Measurements from ENCODE around the gene SYNDIG1.
A peak's percentile ranks its signal among the peaks of the same experiment; 100 is the strongest.

Gene SYNDIG1

DNA sequence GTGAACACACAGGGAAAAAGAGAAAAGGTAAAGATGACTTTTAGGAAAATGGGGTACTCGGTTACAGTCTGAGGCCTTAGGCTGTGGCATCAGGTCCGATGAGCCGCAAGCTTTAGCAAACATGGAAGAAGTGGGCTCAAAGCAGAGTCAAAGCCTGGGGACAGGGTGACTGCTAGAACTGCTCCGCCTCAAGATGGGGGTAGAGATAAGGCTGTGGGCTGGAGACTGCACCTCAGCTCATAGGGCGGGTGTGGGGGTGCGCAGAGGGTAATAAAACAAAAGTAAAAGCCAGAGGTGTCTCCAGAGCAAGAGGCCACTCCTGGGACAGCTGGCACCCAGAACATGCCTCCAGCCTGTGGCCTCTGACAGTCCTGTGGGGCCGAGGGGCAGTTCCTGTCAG lies 21.3 kb upstream of the SYNDIG1 start:
- no peak for DNase-seq (ENCODE audit: low spot score)

DNA sequence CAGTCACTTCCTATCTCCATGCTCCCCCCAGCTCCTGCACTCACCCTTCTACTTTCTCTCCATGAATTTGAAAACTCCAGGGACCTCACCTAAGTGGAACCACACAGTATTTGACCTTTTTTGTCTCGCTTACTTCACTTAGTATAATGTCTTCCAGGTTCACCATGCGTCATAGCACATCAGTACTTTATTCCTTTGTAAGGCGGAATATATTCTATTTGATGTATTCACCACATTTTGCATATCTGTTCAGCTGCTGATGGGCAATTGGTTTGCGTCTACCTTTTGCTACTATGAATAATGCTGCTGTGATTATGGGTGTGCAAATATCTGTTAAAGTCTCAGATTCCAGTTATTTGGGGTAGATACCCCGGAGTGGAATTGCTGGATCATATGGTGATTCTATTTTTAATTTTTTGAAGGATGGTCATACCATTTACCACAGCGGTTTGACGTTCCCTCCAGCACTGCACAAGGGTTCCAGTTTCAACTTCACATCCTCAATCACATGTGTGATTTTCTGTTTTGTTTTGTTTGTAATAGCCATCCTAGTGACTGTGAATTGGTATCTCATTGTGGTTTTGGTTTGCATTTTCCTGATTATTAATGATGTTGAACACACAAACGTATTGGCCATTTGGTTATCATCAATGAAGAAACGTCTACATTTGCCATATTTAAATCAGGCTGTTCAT lies 20.3 kb upstream of the SYNDIG1 start:
- no peak for DNase-seq (ENCODE audit: low spot score)

- no peak for DNase-seq (ENCODE audit: low spot score)
These were observed 19.3 kb upstream of the SYNDIG1 start for GRCh38 chr20:24450177-24450576.

GRCh38 chr20:24450624-24451376 lies 18.6 kb upstream of the SYNDIG1 start:
- DNase-seq (ENCODE audit: low spot score) = no peak

DNA sequence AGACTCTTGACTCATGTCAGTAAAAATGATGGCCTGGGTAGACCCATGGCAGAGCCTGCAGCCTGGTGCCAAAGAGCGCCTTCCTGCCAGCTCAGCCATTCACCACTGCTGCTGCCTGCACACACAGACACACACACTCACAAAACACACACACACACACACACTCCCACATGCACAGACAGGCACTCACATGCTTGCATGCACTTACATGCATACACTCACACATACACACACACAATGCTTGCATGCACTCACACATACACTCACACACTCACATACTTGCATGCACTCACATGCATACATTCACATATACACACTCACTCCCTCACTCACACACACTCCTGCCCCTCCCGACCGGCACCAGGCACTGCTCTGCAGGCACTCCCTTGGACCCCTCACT lies 18.0 kb upstream of the SYNDIG1 start:
- no peak for DNase-seq (ENCODE audit: low spot score)

DNA sequence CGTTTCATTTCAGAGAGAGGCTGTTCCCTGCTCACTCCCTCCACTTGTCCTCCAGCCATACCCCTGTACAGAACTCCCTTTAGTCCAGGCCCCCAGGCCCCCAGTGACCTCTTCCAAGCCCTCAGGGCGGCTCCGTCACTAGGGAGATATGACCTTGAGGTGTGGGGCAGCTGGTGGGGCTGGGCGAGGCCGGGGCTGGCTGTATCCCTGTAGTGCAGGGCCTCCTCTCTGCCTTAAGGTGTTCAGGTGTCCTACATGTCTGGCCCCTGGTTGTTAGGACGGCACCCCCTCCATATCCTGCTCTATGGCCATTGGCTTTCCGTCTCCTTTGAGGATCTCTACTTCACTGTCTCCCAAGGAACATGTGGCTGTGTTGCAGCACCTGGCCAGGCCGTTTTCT lies 17.4 kb upstream of the SYNDIG1 start:
- no peak for DNase-seq (ENCODE audit: low spot score)

- DNase-seq (ENCODE audit: low spot score) = no peak
These were observed 16.8 kb upstream of the SYNDIG1 start for GRCh38 chr20:24452498-24453127.

GRCh38 chr20:24453869-24454268 lies 15.6 kb upstream of the SYNDIG1 start:
- DNase-seq (ENCODE audit: low spot score) = no peak

DNA sequence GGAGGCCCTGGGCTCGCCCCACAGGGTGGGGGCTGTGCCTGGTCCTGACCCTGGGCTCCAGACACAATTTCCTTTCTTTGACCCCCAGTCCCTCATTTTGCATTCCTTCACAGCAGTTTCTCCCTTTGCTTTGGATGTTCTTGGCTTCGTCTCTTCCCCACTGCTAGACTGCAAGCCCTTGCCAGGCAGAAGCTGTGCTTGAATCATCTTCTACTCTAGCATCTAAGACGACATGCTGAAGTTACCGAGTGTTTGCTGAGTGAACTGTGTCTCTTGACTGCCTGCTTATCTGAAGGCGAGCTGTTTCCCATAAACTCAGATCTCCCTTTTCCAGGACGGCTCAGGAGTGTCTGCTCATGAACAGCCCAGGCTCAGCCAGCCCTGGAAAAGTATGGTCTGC lies 14.3 kb upstream of the SYNDIG1 start:
- DNase-seq (ENCODE audit: low spot score) = no peak

DNA sequence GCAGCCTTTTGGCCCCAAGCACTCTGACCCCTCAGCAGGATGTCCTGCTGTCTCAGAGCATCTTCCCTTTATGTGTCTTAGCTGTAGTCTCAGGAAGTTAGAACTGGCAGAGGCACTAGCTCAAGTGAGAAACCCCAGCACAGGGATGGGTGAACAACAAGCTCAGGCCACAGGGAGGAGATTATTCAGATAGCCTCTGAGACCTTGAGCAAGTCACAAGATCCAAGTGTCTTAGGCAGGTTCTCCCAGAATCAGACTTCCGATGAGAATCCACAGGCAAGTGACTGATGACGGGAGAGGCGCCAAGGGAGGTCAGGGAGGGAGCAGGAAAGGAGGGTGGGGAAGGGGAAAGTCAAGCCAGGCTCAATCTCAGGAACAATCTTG lies 13.0 kb upstream of the SYNDIG1 start:
- DNase-seq (ENCODE audit: low spot score) = no peak

- DNase-seq (ENCODE audit: low spot score) = no peak
These were observed 11.0 kb upstream of the SYNDIG1 start for GRCh38 chr20:24458436-24458835.

- DNase-seq (ENCODE audit: low spot score) = no peak
These were observed 9.7 kb upstream of the SYNDIG1 start for GRCh38 chr20:24459733-24460132.

- no peak for DNase-seq (ENCODE audit: low spot score)
These were observed 8.7 kb upstream of the SYNDIG1 start for GRCh38 chr20:24460712-24461111.

GRCh38 chr20:24461848-24462247 lies 7.6 kb upstream of the SYNDIG1 start:
- DNase-seq (ENCODE audit: low spot score) = no peak

- DNase-seq (ENCODE audit: low spot score) = peak; percentile 96
These were observed 6.9 kb upstream of the SYNDIG1 start for GRCh38 chr20:24462460-24463010.

DNA sequence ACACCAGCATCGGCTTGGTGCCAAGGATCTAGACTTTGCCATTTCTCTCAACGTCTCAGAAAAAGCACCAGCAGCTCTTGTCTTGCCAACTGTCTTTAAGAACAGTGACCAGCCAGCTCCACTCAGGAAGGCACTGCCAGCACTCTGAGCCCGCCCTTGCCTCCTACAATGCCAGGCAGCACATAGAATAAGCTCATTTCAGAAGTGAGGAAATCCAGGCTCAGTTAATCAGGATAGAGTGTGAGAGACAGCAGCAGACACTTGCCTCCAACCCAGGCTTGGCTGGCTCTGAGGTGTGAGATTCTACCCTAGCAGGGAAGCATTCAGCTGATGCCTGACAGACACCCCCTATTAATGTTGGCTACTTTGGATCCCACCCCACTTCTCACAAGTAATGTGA lies 4.3 kb upstream of the SYNDIG1 start:
- no peak for DNase-seq (ENCODE audit: low spot score)

DNA sequence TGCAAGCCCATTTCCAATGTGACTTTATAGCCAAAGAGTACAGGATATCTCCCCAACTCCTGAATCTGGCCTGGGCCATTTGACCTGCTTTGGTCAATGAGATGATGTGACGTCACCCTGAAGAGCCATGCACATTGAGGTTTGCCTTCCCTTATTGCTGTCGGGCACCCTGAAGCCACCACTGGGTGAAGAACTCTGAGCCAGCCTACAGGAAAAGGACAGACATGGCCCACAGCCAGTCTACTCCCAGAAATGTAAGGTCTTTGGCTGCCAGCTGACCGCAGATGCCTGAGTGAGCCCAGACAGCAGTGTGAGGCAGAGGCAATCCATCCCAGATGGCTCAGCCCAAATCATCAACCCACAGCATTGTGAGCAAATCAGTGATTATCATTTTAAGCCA lies 3.7 kb upstream of the SYNDIG1 start:
- DNase-seq (ENCODE audit: low spot score) = peak; percentile 82

GRCh38 chr20:24468401-24469115 lies 871 bp upstream of the SYNDIG1 start:
- DNase-seq (ENCODE audit: low spot score) = no peak

DNA sequence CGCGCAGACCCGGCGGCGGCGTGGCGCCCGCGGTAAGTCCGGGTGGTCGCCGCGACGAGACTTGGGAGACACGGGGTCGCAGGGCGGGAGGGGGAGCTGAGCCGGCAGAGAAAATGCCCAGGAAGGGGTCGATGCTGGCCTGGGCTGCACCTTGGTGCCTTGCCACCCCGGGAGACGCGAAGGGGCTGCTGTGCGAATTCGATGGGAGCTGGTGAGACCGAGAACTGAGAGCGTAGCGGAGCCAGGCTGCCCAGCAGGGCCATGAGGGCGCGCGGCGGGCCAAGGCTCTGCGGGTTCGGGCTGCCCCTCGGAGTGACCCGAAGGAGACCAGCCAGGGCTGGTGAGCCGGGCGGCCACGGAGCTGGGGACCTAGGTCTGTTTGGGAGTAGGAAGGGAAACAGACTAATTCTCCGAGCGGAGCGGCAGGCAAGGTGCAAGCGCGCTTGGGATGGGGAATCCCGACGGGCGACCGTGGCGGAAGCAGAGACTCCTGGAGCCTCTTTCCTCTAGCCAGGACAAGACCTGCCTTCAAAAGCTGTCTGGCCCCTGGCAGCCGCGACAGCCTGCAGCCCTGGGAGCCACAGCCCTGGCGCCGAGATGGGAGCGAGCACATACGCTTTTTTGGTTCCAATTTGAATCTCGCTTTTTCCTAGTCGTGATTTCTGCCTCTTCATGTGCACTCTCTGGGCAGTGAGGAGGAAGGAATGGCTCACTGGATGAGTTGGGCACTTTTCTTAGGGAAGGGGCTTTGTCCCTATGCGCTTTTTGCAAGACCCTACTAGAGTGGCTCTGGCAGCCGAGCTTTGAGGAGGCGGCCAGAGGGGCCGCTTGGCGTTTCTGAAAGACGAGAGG lies 691 bp downstream of the SYNDIG1 start:
- no peak for DNase-seq (ENCODE audit: low spot score)

DNA sequence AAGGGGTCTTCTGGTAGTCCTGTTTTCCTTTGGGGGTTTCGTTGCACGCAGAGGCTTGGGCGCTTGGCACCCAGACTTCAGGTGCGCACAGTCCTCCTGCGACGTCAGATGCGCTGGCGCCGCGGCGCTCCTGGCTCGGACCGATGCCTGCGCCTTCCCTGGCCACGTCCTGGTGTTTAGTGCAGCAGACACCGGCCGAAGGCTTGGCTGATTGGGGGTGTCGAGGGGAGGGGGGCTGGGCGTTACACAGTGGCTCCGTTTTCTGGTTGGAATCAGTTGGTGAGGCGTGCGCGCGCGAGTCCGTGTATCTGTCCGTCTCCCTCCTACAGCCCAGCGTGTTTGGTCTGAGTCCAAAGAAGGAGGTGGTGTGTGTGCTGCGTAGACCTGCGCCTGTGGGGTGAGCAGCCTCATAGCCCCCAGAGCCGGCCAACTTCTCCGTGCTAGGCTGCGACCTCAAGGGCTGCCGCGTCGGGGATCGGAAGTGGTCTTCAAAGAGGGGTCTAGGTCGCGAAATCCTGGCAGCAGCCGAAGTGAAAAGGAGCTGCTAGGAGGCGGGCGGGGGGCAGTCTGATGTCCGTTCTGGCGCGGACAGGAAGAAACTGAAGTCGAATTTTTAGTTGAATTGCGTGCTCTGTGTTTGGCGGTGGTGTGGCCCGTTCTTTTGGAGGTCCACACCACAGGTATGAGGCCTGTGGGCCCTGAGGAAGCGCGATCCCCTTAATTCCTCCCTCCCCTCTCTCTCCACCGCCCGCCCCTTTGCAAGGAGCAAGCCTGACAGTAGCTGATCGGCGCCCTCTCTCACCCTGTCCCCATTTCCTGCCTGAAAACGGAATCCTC lies 1.5 kb downstream of the SYNDIG1 start:
- no peak for DNase-seq (ENCODE audit: low spot score)
